ENCODE results near the gene ATP5F1E. TPM values are rescaled to one million over a fixed set of nuclear protein-coding genes. Genes with fewer than 3 reads are reported as not detected.

ATP5F1E gene
- total and polyA plus RNA-seq, 10 of the 15 experiments (the other 5 are each of a cell fraction or from before 2014, with no cell fraction given): 49.0 to 407 (median 117) TPM

DNA sequence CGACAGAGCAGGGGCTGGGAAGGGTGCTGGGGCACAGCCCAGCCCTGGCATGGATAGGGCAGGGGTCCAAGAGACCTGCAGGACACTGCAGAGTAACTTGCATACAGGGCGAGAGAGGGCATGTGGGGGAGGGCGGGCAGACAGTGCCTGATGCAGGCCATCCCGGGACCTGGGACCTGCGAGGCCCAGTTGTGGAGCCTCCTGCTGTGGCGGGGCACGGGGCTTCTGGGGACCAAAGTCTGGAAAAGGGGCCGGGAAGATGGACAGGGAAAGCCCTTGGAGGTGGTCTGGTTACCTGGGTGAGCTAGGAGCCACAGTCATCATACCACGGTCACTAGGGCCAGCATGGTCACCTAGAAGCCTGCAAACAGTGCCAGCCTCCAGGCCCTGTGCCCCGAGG lies 13.3 kb downstream of the ATP5F1E start (continued):
- TF ChIP-seq, protein P1, sequence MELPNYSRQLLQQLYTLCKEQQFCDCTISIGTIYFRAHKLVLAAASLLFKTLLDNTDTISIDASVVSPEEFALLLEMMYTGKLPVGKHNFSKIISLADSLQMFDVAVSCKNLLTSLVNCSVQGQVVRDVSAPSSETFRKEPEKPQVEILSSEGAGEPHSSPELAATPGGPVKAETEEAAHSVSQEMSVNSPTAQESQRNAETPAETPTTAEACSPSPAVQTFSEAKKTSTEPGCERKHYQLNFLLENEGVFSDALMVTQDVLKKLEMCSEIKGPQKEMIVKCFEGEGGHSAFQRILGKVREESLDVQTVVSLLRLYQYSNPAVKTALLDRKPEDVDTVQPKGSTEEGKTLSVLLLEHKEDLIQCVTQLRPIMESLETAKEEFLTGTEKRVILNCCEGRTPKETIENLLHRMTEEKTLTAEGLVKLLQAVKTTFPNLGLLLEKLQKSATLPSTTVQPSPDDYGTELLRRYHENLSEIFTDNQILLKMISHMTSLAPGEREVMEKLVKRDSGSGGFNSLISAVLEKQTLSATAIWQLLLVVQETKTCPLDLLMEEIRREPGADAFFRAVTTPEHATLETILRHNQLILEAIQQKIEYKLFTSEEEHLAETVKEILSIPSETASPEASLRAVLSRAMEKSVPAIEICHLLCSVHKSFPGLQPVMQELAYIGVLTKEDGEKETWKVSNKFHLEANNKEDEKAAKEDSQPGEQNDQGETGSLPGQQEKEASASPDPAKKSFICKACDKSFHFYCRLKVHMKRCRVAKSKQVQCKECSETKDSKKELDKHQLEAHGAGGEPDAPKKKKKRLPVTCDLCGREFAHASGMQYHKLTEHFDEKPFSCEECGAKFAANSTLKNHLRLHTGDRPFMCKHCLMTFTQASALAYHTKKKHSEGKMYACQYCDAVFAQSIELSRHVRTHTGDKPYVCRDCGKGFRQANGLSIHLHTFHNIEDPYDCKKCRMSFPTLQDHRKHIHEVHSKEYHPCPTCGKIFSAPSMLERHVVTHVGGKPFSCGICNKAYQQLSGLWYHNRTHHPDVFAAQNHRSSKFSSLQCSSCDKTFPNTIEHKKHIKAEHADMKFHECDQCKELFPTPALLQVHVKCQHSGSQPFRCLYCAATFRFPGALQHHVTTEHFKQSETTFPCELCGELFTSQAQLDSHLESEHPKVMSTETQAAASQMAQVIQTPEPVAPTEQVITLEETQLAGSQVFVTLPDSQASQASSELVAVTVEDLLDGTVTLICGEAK (IDR thresholded peaks at IDR 0.05; ENCODE audit: borderline replicate concordance): no peak

DNA sequence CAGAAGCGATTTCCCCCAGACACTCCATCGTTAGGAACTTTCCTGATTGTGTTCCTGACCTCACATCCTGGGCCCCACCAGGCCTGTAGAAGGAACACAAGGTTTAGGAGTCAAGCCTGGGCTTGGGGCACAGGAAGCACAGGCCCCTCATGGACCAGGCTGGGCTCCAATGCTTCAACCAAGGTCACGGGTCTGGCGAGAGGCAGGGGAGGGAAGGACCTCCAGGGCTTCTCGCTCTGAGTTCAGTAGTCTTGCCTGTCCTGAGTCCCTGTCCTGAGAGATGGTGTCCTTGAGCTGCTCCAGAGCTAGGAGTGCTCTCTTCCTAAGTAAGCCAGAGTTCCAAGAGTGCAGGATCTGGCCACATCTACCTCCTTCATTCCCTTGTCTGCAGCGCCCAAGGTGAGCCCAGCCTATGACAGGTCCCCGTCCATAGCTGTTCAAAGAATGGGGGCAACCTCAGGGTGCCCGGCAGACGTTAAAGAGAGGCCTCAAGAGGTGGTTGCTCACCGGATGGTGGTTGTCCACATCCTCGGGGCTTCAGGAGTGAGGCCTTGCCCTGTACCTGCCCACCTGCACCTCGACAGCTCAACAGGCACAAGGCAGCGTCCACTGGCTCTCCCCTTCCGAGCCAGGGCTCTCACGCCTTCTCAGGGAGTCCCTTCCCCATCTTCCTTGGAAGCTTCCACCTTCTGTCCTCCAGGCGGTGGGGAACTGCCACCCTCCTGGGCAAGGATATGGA lies 14.5 kb downstream of the ATP5F1E start:
- H3K27ac ChIP-seq (ENCODE audit: control insufficient read depth, insufficient read depth): no peak overlapping the region
- TF ChIP-seq TBL1XR1 (IDR thresholded peaks at IDR 0.05; ENCODE audit: low read depth, low read length): no peak
- TF ChIP-seq NFYB (IDR thresholded peaks at IDR 0.05; ENCODE audit: insufficient read depth, low read depth, low read length): no peak
- TF ChIP-seq TCF7 (IDR thresholded peaks at IDR 0.05; ENCODE audit: borderline replicate concordance): no peak
- TF ChIP-seq, protein P2, sequence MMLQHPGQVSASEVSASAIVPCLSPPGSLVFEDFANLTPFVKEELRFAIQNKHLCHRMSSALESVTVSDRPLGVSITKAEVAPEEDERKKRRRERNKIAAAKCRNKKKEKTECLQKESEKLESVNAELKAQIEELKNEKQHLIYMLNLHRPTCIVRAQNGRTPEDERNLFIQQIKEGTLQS (IDR thresholded peaks at IDR 0.05; ENCODE audit: borderline replicate concordance, extremely low read depth, low read depth, low read length): no peak
- TF ChIP-seq NR2F1 (conservative IDR thresholded peaks at IDR 0.05): no peak
- TF ChIP-seq BMI1 (IDR thresholded peaks at IDR 0.05; ENCODE audit: borderline replicate concordance): no peak
- TF ChIP-seq, protein P3, sequence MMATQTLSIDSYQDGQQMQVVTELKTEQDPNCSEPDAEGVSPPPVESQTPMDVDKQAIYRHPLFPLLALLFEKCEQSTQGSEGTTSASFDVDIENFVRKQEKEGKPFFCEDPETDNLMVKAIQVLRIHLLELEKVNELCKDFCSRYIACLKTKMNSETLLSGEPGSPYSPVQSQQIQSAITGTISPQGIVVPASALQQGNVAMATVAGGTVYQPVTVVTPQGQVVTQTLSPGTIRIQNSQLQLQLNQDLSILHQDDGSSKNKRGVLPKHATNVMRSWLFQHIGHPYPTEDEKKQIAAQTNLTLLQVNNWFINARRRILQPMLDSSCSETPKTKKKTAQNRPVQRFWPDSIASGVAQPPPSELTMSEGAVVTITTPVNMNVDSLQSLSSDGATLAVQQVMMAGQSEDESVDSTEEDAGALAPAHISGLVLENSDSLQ (IDR thresholded peaks at IDR 0.05): no peak
- no peak for TF ChIP-seq TARDBP (IDR thresholded peaks at IDR 0.05; ENCODE audit: borderline replicate concordance)
- TF ChIP-seq NBN (IDR thresholded peaks at IDR 0.05): no peak
- no peak for TF ChIP-seq GATAD2B (conservative IDR thresholded peaks at IDR 0.05; ENCODE audit: low read depth)
- no peak for TF ChIP-seq ZBED1 (IDR thresholded peaks at IDR 0.05; ENCODE audit: borderline replicate concordance)
- no peak for TF ChIP-seq SUPT20H (IDR thresholded peaks at IDR 0.05; ENCODE audit: borderline replicate concordance, control insufficient read depth, low read depth, low read length)
- TF ChIP-seq NRF1 (conservative IDR thresholded peaks at IDR 0.05; ENCODE audit: low read depth, low read length): no peak
- no peak for TF ChIP-seq RFX5 (IDR thresholded peaks at IDR 0.05; ENCODE audit: low read depth, low read length)
- TF ChIP-seq, protein P4, sequence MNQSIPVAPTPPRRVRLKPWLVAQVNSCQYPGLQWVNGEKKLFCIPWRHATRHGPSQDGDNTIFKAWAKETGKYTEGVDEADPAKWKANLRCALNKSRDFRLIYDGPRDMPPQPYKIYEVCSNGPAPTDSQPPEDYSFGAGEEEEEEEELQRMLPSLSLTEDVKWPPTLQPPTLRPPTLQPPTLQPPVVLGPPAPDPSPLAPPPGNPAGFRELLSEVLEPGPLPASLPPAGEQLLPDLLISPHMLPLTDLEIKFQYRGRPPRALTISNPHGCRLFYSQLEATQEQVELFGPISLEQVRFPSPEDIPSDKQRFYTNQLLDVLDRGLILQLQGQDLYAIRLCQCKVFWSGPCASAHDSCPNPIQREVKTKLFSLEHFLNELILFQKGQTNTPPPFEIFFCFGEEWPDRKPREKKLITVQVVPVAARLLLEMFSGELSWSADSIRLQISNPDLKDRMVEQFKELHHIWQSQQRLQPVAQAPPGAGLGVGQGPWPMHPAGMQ (IDR thresholded peaks at IDR 0.05; ENCODE audit: borderline replicate concordance): no peak

More for the DNA sequence above, 14.5 kb downstream of the ATP5F1E start:
- WGBS (ENCODE audit: insufficient coverage, insufficient replicate concordance, low lambda C conversion rate, missing lambda C conversion rate): 86% methylated on average over 16 of the region's 16 CpGs
- no peak overlapping the region for H3K4me3 ChIP-seq
- intact Hi-C loops (cut with micrococcal nuclease; ENCODE audit: unreplicated experiment): no loop called here
- peak; percentile 35 for ATAC-seq
- in situ Hi-C loops (cut with MboI): no loop called here
- no peaks in the 10 kb centered on the region for H3K9me3 ChIP-seq (replicated peaks; ENCODE audit: control insufficient read depth, insufficient read depth, low read length)
- no peaks in the 10 kb centered on the region for H4K20me1 ChIP-seq (ENCODE audit: control insufficient read depth, insufficient read depth)
- no peaks in the 10 kb centered on the region for H3K27me3 ChIP-seq (replicated peaks in 1 of 2; ENCODE audit: control insufficient read depth in 2 of 2, insufficient read depth in 2 of 2, low read length in 1 of 2)
- H3K9ac ChIP-seq (ENCODE audit: control insufficient read depth, insufficient read depth, low read length): no peak overlapping the region
- RAD21 ChIA-PET (ENCODE audit: unreplicated experiment): interaction anchor here (1.3 to 2.1 kb wide), 3 partner anchors 11 to 110 kb away, joined by 3 to 11 read pairs (median 4); partner anchors contain the start of gene ATP5F1E
- FAIRE-seq: no peak
- SMC1A ChIA-PET (ENCODE audit: uncharacterized antibody, unreplicated experiment): interaction anchor here (1.1 to 1.3 kb wide), 2 partner anchors 9 to 14 kb away, joined by 3 to 4 read pairs; no protein-coding TSS in a partner anchor
- DNase-seq (ENCODE audit: low read depth, low spot score): no peak
- CTCF ChIA-PET: interaction anchor here (0.6 to 1.8 kb wide), 2 partner anchors 9 to 147 kb away, joined by 3 to 5 read pairs; no protein-coding TSS in a partner anchor
- H3K79me2 ChIP-seq (ENCODE audit: control insufficient read depth, insufficient read depth, low read length): no peaks in the 10 kb centered on the region
- peaks cover 1 to 4% of the 10 kb centered on the region in 2 experiments; a peak in 3 of 4 replicates for H3K36me3 ChIP-seq (ENCODE audit: control insufficient read depth in 2 of 2, insufficient read depth in 2 of 2, low read length in 1 of 2)
- H3K4me2 ChIP-seq (ENCODE audit: control insufficient read depth, insufficient read depth): no peak overlapping the region
- POLR2A ChIA-PET: no interaction called here
- H3K4me1 ChIP-seq (ENCODE audit: control insufficient read depth, insufficient read depth, low read length): peaks cover 11% of the 10 kb centered on the region
- no TSS peak for BruUV-seq (replicated peaks)
- H2AFZ ChIP-seq (ENCODE audit: control insufficient read depth, low read depth, low read length): no peak overlapping the region

Measured in GM12878 (cell line).